HG02759 (cell line): Measurements from ENCODE around the gene SMARCA2.

Experiments used
- ATAC-seq: cut with Tn5 transposase; IDR thresholded peaks from one replicate; pipeline ENCODE4 v1.9.1; 2021; ENCODE audit warnings: mild to moderate bottlenecking, moderate library complexity; ENCODE audit not compliant: unreplicated experiment

Gene SMARCA2

DNA sequence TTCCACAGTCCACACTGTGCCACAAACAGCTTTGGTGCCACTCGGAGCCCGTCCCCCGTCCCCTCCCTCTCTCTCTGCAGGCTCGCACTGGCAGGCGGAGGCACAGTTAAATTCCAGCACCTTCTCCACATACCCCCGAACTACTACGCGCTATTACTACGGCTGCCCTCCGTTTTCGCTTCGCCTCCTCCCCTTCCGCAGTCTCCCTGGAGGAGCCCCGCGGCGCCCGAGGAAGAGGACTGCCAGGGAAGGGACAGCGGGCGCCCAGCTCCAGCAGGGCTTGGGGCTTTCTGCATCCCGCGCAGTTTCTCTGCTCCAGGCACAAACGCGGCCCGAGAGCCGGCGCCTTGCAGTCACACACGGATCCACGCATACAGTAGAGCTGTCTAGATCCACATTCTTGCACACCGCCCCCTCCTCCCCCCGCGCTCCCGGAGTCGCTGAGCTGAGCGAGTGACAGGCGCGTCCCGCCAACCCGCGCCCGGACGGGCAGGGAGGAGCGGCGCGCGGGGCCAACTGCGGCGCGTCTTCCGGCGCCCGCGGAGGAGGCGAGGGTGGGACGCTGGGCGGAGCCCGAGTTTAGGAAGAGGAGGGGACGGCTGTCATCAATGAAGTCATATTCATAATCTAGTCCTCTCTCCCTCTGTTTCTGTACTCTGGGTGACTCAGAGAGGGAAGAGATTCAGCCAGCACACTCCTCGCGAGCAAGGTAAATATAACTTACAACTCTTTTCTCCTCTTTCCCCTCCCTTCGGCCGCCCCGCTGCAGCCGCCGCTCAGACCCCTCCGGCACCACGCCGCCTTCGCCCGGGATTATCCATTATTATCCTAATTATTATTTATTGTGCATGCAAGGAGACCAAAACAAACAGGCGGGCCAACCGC lies at the start of gene SMARCA2:
SMARCA2 (plus strand) TSS at position 652 of the 885 bp plus-strand sequence. CDS start 13,676 bp downstream, outside the sequence.
- ATAC-seq = peak; percentile 77

DNA sequence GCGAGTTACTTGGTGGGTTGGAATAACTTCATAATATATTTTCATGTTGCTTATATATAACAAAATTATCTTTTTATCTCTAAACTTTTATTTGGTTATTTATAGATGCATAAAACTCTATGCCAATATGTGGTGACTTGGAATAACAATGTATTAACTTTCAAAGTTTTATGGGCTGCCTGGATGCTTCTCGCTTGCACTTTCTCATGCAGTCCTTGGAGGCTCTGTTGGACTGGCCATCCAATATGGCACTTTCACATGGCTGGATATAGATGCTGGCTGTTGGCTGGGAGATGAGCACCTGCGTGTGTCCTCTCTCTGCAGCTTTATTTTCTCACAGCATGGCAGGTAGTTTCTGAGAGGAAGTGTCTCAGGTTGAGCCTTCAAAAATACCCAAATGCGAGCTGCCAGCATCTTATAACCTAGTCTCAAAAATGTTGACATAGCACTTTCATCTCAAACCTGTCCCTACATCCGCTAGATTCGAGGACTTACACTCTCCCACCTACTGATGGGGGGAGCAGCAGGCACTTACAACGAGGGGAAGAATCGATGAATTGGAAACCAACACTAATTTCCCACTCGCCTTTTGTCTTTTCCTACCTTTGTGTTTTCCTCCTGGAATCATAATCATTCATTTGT lies 48.3 kb upstream of the SMARCA2 start:
- no peak for ATAC-seq

DNA sequence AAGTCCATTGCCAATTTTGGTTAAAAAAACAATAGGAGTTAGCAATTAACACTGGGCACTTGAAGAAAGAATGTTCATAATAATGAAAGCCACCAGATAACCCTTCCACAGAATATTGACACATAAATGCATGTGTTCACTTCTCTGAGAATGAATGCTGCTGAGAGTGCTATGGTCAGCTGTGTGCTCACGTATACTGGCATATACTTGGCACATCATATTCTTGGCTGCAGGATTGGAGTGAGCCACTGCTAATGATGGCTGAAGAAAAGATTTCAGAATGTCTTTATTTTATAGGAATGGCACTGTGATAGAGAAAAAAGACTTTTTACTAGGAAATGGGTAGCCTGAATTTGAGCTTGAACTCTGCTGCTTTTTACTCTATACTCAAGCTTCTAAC lies 46.0 kb upstream of the SMARCA2 start:
- no peak for ATAC-seq

DNA sequence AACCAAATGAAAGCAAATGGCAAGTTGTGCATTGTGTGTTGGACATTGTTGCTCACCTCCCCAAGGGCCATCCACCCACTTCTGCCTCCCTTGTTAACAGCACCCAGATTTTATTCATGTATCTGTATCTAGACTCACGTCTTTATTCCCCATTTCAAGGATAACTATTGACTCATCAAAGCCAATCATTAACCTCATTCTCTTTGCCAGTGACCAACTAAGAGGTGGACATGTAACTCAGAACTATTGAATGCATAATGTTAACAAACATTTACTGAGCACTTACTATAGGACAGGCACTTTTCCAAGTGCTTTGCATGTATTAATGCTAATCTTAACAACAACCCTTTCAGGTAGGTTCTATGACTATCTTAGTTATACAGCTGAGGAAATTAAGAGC lies 45.2 kb upstream of the SMARCA2 start:
- ATAC-seq = no peak

DNA sequence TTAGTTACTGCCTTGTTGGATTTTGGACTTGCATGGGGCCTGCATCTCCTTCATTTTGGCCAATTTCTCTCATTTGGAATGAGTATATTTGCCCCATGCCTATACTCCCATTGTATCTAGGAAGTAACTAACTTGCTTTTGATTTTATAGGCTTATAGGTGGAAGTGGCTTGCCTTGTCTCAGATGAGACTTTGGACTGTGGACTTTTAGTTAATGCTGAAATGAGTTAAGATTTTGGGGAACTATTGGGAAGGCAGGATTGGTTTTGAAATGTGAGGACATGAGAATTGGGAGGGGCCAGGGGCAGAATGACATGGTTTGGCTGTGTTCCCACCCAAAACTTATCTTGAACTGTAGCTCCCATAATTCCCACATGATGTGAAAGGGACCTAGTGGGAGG lies 42.5 kb upstream of the SMARCA2 start:
- no peak for ATAC-seq

DNA sequence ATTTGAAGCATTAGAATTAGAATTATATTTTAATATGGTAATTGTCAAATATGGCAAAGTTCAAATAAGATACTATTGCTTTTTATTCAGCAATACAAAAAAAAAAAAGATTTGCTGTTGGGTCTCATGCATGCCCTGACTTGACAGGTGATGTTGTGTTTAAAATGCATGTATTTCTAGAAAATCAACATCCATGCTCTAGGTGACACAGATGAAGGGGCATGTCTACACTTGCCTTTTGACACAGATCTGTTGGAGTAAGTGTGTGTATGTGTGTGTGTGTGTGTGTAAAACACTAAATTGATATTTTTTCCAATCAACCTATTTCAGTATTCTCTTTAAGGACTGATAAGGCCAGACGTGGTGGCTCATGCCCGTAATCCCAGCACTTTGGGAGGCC lies 38.1 kb upstream of the SMARCA2 start:
- ATAC-seq = no peak

DNA sequence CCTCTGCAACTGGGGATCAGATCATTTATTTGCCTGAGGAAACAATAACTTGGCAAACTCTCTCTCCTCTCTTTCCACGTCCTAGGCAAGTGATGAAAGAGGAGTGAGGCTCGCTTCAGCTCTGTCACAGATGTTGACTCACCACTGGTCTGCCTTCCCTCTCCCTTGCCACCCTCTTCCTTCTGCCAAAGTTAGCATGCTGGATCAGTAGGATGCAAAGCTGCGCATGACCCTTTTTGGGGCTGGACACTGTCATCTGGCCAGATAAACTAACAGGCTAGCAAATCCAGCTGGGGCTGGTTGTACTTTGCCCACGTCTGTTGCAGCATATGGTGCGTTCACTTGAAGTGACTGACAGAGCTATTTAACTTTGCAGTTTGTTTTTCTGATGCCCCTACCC lies 36.2 kb upstream of the SMARCA2 start:
- no peak for ATAC-seq

DNA sequence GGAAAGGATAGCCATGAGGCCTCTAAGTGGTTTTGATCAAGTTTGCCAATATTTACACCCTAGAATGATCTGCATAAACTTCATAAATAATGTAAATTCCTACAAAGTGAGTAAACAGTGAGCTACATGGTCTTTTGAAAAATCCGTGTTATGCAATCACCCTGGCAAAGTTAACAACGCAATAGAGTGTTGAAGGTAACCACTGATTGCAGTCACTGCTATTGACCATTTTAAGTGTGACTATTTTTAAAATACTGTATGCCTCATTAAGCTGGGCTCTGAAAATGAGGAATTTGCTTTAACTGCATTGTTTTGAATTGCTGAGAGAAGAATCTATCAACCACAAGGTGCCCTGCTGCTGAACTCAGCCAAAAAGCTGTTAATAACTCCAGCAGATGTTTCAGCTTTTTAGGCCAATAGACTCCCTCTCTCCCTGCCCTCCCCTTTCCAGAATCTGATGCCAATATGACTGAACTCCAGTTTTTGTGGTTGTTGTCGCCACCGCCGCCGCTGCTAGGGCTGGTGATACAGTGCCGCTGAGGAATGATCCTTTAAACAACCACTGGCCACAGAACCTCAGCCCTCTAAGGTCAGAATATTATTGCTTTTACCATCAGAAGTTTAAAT lies 35.3 kb upstream of the SMARCA2 start:
- ATAC-seq = no peak

DNA sequence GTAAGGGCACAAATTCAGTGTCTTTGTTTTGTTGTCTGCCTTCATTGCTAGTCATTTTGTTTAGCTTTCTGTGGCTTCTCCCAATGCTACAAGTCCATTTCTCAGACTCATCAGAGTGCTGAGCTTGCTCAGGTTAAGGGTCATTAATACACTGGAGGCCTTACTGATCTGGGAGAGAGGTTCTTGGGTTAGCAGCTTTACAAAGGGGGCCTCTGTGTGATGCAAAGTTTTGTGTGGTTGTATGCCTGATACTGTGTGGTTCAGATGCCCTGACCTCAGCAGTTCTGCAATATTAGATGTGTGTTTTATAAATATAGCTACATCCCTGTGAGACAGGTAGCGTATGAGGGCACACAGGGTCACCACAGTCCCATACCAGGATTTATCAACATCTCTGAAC lies 34.8 kb upstream of the SMARCA2 start:
- ATAC-seq = no peak

DNA sequence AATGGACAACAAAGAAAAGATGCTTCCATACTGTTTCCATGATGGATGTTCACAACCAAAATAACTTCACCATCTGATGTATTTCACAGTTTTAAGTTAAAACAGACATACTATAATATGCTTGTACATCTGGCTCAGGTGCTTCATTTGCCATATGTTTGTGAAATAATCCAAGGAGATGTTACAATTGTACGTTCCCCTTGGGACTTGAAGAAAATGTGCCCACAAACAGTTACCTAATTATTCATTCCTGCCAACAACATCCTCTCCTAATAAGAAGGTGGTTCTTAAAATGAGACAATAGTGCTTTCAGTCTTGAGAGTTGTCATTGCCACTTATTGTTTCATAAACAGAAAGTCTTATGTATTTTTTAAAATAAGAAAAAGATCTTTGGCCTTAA lies 33.1 kb upstream of the SMARCA2 start:
- no peak for ATAC-seq

DNA sequence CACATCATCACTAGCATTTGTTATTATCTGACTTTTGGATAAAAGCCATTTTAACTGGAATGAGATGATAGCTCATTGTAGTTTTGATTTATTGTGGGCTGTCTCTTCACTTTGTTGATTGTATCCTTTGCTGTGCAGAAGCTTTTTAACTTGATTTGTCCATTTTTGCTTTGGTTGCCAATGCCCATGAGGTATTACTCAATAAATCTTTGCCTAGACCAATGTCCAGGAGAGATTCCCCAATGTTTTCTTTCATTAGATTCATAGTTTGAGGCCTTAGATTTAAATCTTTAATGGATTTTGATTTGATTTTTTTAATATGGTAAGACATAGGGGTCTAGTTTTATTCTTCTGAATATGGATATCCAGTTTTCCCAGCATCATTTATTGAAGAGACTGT lies 28.8 kb upstream of the SMARCA2 start:
- ATAC-seq = no peak

DNA sequence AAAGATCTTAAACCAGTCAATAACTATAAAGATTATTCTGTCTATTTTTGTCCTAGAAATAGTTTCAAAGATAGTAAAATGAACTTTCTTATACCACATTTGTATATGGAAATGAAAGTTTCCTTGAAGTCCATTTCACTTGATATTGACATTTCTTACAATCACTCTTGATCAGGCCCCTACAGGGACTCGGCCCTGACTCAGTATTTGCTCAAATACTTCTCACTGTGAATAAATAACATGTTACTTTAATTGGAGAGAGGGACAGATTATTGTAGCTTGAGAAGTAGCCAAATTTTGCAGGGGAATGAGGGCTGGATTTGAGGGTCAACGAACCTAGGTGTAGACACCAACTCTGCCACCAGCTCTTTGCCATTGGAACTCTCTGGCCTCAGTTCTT lies 25.6 kb upstream of the SMARCA2 start:
- ATAC-seq = no peak

DNA sequence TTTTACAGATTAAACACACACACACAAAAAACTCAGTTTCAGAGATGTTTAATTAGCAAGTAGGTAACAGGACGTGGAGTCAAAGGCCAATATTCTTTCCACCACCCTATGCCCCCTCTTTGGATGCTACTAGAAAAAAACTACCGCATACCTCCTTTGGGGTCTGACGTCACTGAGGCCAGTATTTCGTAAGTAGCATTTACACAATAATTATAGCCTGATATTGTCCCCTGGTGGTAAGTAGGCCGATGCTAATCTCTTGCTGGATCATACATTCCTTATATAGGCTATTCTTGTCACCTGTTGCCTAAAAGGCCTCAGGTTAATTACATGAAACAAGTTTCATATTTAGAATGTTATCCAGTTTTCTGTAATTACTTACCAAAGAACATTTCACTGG lies 21.0 kb upstream of the SMARCA2 start:
- no peak for ATAC-seq

DNA sequence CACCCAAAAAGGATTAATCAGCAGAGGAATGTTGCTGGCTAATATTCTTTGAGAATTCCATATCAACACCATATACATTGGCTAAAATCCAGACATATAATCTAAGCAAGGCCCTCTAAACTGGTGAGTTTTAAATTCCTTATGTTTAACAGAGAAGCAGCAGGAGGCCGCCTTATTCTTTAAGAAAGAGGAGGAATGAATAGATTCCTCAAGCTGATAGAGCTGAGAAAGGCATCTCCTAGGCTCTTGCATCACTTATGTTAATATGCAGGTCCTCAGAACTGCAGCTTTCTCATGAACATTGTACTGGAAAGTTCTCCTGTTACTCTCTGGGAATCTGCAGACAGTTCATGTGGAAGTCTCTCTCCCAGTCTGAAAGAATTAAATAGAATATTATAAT lies 20.1 kb upstream of the SMARCA2 start:
- ATAC-seq = no peak

DNA sequence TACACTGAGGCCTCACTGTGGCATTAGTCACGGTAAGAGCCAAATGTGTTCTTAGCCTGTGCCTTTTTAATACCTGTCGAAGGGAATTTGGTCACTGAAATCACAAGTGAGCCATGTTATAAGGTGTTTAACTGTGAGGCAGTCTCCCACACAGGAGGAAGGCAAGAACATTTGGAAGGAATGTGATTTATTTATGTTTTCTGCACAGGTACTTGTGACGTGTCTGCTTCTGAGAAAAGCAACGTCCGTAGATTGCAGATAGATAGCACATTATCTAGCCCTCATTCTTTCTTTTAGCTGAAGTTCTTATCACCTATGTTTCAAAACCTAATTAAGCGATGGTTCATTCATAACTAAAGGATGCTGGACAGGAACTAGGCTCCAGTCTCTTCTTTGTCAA lies 19.0 kb upstream of the SMARCA2 start:
- no peak for ATAC-seq

DNA sequence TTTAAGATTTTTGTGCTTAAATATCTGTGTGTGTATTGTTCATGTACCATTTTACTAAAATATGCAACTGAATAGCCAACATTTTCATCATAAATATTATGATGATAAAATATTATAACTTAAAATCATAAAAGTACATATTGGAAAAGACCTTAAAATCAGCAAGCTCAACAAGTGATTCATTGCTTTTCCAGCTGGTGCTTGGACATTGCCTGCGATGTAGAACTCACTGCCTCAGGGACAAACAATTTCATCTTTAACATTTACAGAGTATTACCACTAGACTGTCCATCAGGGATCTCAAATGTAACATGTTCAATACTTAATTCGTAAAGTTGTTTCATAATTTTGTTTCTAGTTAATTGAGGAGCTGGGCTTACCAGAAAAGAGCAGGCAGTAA lies 17.5 kb upstream of the SMARCA2 start:
- ATAC-seq = no peak

DNA sequence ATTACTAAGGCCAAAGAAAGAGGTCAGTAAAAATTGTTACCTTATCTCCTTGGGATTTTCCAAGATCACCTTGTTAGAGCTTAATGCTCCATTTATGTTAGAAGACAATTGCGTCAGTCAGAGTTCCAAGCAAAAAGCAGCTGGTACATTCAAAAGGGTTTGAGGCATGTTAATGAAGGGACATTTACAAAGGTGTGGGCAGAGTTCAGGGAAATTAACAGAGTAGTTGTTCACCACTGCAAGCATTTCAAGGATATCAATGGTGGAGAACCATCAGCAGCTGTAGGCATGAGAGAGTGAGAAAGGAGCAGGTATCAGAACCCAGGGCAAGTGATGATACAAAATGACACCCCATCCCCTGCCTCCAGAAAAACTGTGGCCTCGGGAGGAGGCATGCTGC lies 17.0 kb upstream of the SMARCA2 start:
- ATAC-seq = no peak

DNA sequence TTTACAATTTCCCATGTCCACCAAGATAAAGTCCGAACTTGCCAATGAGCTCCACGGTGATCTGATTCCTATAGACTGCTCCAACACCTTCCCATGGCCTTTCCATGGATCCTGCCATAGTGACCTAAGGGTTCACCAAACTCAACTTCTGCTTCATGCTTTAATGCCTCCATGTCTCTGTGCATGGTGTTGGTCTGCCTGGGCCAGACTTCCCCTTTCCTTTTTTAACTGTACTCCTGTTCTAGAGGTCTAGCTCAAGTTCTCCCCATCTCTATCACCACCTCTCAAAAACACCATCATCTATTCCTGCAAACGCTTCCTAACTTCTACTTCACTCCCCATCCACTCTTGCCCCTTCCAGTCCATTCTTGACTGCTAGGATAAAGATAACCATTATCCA lies 14.8 kb upstream of the SMARCA2 start:
- no peak for ATAC-seq

DNA sequence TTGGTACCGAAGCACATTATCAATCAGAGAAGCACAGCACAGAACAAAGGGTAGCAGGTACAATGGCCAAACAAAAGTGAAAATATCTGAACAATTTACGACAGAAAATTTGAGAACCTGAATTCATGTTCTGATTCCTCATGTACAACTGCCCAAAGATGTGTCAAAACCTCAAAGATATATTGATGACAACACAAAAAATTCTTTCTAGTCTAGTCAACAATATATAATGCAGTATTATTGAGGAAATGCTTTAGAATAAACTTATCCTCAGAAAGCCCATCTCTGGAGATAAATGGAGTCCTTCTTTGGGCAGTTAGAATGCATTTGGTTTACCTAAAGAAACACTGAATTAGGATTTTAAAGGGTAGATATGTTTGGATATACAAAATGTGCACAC lies 6.8 kb upstream of the SMARCA2 start:
- no peak for ATAC-seq

DNA sequence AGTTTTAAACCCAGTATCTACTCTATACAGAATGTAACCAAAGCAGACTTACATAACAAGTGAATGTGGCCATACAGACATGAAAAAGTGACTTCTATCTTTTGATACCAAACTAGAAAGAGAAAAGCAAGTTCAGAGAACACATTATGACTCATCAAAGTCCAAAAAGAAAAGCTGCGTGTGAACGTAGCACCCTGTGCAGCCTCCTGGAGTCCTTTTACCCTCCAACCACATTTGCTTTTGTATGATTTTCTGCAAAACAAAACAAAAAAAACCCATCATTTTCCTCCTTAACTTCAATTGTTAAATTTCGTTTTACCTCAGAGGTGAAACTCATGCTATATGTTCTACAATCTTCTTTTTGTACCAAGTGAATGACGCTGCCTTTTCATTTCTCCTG lies 2.8 kb upstream of the SMARCA2 start:
- ATAC-seq = no peak

DNA sequence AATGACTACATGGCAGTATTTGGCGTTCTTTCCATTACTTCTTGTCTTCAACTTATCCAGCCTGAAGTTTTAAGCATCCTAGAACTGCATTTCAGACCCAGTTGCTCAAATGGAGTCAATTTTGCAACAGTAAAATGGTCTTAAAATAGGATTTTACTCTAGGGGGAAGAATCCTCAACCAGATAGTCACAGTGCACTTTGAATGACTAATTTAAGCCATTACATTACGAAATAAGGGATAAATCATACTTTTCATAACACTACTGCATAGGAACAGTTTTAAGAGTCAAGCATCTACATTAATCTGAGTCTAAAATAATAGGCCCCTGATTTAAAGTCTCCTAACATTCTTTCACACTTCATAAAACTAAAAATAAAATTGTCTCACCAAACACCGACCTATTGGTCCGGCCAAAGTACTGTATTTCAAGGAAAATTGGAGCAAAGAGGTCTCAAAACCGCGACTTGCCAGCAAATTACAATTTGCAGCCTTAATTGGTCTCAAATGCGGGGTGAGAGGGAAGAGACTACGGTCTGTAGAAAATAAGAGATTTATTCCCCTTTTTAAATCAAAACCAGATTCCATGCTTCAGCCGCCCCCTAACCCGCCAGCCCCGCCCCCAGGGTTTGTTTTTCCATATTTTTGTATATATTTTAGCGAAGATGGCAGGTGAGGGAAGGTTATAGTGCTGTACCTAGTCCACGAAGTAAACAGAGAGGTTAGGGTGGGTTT lies 1.2 kb upstream of the SMARCA2 start:
- ATAC-seq = no peak
